Right renal cortex interstitium (tissue), 3 donors: ENCODE data around the gene SRMS. TPM values are rescaled to one million over a fixed set of nuclear protein-coding genes. Genes with fewer than 3 reads are reported as not detected.
"Not testable (repeated sequence)": the region's sequence is repeated elsewhere in the genome, so short reads cannot be mapped to it uniquely, and the experiment has no call there.

Source experiments
- DNase-seq, 3 donors: peaks; one replicate each; pipeline ENCODE4 v3.0.0-alpha.2; 2013; ENCODE audit warnings: low read depth in 3 of 3, low spot score in 2 of 3
- polyA plus RNA-seq, 3 donors: library from polyadenylated mRNA; unstranded; fragments of 120-200 nt; gene quantifications; one replicate each; pipeline ENCODE4 v1.2.1, GENCODE V29; 2013; ENCODE audit not compliant: insufficient read length in 3 of 3

The SRMS gene
- polyA plus RNA-seq, 3 donors: 0.08 to 0.21 (median 0.08) TPM

GRCh38 chr20:63580796-63581461 lies 33.4 kb upstream of the SRMS start:
- peak in 1 of 3 donors; percentile 16 for DNase-seq

GRCh38 chr20:63579017-63579694 lies 31.6 kb upstream of the SRMS start:
- DNase-seq: no peak

GRCh38 chr20:63578224-63579016 lies 30.9 kb upstream of the SRMS start:
- DNase-seq: no peak

- DNase-seq: no peak
These were observed 29.9 kb upstream of the SRMS start for GRCh38 chr20:63577317-63577894.

- no peak for DNase-seq
These were observed 28.8 kb upstream of the SRMS start for GRCh38 chr20:63576311-63576710.

- no peak for DNase-seq
These were observed 27.5 kb upstream of the SRMS start for GRCh38 chr20:63574829-63575743.

GRCh38 chr20:63574156-63574828 lies 26.7 kb upstream of the SRMS start, which contains the start of gene HELZ2:
Gene HELZ2 (minus strand): TSS chr20:63574239. CDS start chr20:63572385, 1,854 bp downstream.
- DNase-seq: no peak

- no peak for DNase-seq
These were observed 26.1 kb upstream of the SRMS start for GRCh38 chr20:63573647-63574131.

GRCh38 chr20:63572788-63573646 lies 25.5 kb upstream of the SRMS start:
- DNase-seq: no peak

GRCh38 chr20:63572071-63572787 lies 24.7 kb upstream of the SRMS start:
- no peak for DNase-seq

GRCh38 chr20:63571087-63571478 lies 23.5 kb upstream of the SRMS start:
- DNase-seq: not testable (repeated sequence)

- no peak for DNase-seq
These were observed 22.9 kb upstream of the SRMS start for GRCh38 chr20:63570281-63571086.

- no peak for DNase-seq
These were observed 21.7 kb upstream of the SRMS start for GRCh38 chr20:63568986-63569949.

- no peak for DNase-seq
These were observed 20.8 kb upstream of the SRMS start for GRCh38 chr20:63568170-63568981.
